Fibroblast of lung (primary cell): ENCODE results near the gene PPFIA4.

Experiments used
- EZH2 ChIP-seq: IDR thresholded peaks from 2 replicates; pipeline ENCODE4 v1.5.1; 2012; ENCODE audit warnings: low read length, control low read depth, mild to moderate bottlenecking; ENCODE audit errors: missing control alignments
- TF ChIP-seq, protein P1 (sequence below), 2 donors: IDR thresholded peaks in 1 of 2; conservative IDR thresholded peaks in 1 of 2; 1 replicate in 1 of 2; 2 replicates in 1 of 2; pipeline ENCODE4 v1.5.1; 2011 to 2012; ENCODE audit warnings: low read length in 2 of 2, control low read depth in 1 of 2, inconsistent platforms in 1 of 2, low read depth in 1 of 2, mild to moderate bottlenecking in 1 of 2

DNA sequence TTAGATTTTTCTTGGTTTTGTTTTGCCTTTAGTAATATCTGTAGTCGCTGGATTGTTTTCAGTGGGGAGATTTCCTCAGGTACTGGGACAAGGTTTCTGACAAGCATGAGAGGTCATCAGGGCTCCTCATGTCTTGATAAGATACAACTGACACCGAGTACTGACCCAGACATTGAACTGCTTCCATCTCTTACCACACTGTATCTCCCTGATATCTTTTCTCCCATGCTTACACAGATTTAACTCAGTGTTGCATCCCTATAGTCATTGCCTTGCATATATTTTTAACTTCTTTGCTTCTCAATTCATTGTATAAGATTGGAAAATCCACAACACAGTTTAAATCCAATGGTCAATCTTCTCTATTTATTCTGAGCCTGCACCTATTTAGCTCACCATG is 46.8 kb upstream of the PPFIA4 start:
- TF ChIP-seq, protein P1, sequence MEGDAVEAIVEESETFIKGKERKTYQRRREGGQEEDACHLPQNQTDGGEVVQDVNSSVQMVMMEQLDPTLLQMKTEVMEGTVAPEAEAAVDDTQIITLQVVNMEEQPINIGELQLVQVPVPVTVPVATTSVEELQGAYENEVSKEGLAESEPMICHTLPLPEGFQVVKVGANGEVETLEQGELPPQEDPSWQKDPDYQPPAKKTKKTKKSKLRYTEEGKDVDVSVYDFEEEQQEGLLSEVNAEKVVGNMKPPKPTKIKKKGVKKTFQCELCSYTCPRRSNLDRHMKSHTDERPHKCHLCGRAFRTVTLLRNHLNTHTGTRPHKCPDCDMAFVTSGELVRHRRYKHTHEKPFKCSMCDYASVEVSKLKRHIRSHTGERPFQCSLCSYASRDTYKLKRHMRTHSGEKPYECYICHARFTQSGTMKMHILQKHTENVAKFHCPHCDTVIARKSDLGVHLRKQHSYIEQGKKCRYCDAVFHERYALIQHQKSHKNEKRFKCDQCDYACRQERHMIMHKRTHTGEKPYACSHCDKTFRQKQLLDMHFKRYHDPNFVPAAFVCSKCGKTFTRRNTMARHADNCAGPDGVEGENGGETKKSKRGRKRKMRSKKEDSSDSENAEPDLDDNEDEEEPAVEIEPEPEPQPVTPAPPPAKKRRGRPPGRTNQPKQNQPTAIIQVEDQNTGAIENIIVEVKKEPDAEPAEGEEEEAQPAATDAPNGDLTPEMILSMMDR (conservative IDR thresholded peaks at IDR 0.05 in 1 of 2, IDR thresholded peaks at IDR 0.05 in 1 of 2; ENCODE audit: low read depth in 1 of 2, low read length in 2 of 2), result no peak
- TF ChIP-seq EZH2, result no peak
